K562 (cell line): ENCODE data around the gene TUSC1. TPM values are rescaled to one million over a fixed set of nuclear protein-coding genes. Genes with fewer than 3 reads are reported as not detected.

Experiments used
- ATAC-seq: fragments of 200-7000 bp; cut with Tn5 transposase; 3 replicates; pipeline ENCODE4 v1.9.1; 2020; ENCODE audit warnings: moderate library complexity
- BruUV-seq: library from RNA; stranded (reverse); fragments of 400-500 nt; replicated peaks from 2 replicates; lab custom pipeline; 2021; lab: Mats Ljungman, UMichigan
- CTCF ChIA-PET: fragments of 300-600 bp; formaldehyde crosslinking; extraction: SDS; loops from one replicate; lab custom pipeline; 2021; ENCODE audit warnings: low intra/inter-chr PET ratio; lab: Yijun Ruan, JAX
- POLR2A ChIA-PET: fragments of 300-600, 350-650 bp; sonication (Branson Sonifier 250); formaldehyde crosslinking; extraction: SDS; loops from one replicate; lab custom pipeline; 2021; ENCODE audit warnings: antibody characterized with exemption, inconsistent platforms; lab: Yijun Ruan, JAX
- DNase-seq, 4 experiments: peaks; one replicate each; pipeline versions ENCODE4 v3.0.0 to v3.0.0-alpha.2; 2011 to 2018; ENCODE audit warnings: low spot score in 3 of 4, mixed read lengths in 3 of 4; ENCODE audit errors: extremely low read depth in 1 of 4
- FAIRE-seq: peaks from 2 replicates; lab custom pipeline; 2011; peaks lifted over from hg19 to GRCh38; lab: Jason Lieb, UNC
- H2AFZ ChIP-seq: 2 replicates; pipeline ENCODE4 v1.6.0; 2011; ENCODE audit warnings: low read depth, low read length, control low read depth, inconsistent platforms
- H3K27ac ChIP-seq: fragments of 200-600 bp; 3 replicates; pipeline ENCODE4 v1.8.0; 2011; ENCODE audit warnings: low read depth, mild to moderate bottlenecking, control low read depth, inconsistent platforms, low read length, moderate library complexity, mixed read lengths; ENCODE audit errors: extremely low read depth
- H3K27me3 ChIP-seq, 2 experiments: fragments of 300-600 bp in 1 of 2; 2 replicates in 1 of 2; 3 replicates in 1 of 2; pipeline versions ENCODE4 v1.6.0 to v1.8.0; 2011; ENCODE audit warnings: inconsistent platforms in 2 of 2, low read length in 2 of 2, mild to moderate bottlenecking in 1 of 2, mixed read lengths in 1 of 2, moderate library complexity in 1 of 2; ENCODE audit not compliant: control insufficient read depth in 2 of 2, insufficient read depth in 2 of 2
- H3K36me3 ChIP-seq: fragments of 300-600 bp; 3 replicates; pipeline ENCODE4 v1.8.0; 2011; ENCODE audit warnings: mild to moderate bottlenecking, low read length, inconsistent platforms; ENCODE audit not compliant: control insufficient read depth, insufficient read depth
- H3K4me1 ChIP-seq, 2 experiments: fragments of 200-600 bp in 1 of 2; replicated peaks in 1 of 2; 2 replicates in 1 of 2; 3 replicates in 1 of 2; pipeline versions ENCODE4 v1.5.1 to v1.8.0; 2011; ENCODE audit warnings: inconsistent platforms in 2 of 2, low read length in 2 of 2, mild to moderate bottlenecking in 1 of 2, mixed read lengths in 1 of 2, moderate library complexity in 1 of 2; ENCODE audit not compliant: control insufficient read depth in 2 of 2, insufficient read depth in 2 of 2
- H3K4me2 ChIP-seq: 2 replicates; pipeline ENCODE4 v1.6.1; 2011; ENCODE audit warnings: low read length, control low read depth, inconsistent platforms, mixed read lengths; ENCODE audit not compliant: insufficient read depth
- H3K4me3 ChIP-seq: fragments of 200-600 bp; sonication (generic), shearing (Covaris generic); 2 replicates; pipeline ENCODE4 v1.5.1; 2016; ENCODE audit warnings: control low read depth, inconsistent platforms
- H3K79me2 ChIP-seq: fragments of 200-600 bp; 3 replicates; pipeline ENCODE4 v1.8.0; 2011; ENCODE audit warnings: low read length, inconsistent platforms; ENCODE audit not compliant: control insufficient read depth, insufficient read depth
- H3K9ac ChIP-seq, 2 experiments: 2 replicates each; pipeline versions ENCODE4 v1.6.0 to v1.6.1; 2011; ENCODE audit warnings: low read depth in 2 of 2, low read length in 2 of 2, control low read depth in 1 of 2, inconsistent platforms in 1 of 2, mild to moderate bottlenecking in 1 of 2, mixed read lengths in 1 of 2; ENCODE audit not compliant: insufficient read depth in 1 of 2
- H3K9me1 ChIP-seq: one replicate; pipeline ENCODE4 v1.6.0; 2011; ENCODE audit warnings: inconsistent platforms, mild to moderate bottlenecking, low read length, moderate library complexity; ENCODE audit not compliant: control insufficient read depth, insufficient read depth
- H3K9me3 ChIP-seq: replicated peaks from 2 replicates; pipeline ENCODE4 v1.5.1; 2011; ENCODE audit warnings: low read depth, low read length, inconsistent platforms; ENCODE audit not compliant: control insufficient read depth, insufficient read depth
- H4K20me1 ChIP-seq: replicated peaks from 2 replicates; pipeline ENCODE4 v1.6.1; 2011; ENCODE audit warnings: low read length, inconsistent platforms, mixed read lengths; ENCODE audit not compliant: control insufficient read depth, insufficient read depth
- PCBP2 ChIP-seq: fragments of 200-400 bp; formaldehyde crosslinking; IDR thresholded peaks from 2 replicates; pipeline ENCODE4 v1.6.1; 2018; ENCODE audit warnings: low read length, low read depth, mild to moderate bottlenecking, moderate library complexity; ENCODE audit not compliant: poor library complexity, severe bottlenecking
- POLR2B ChIP-seq: fragments of 450-650 bp; IDR thresholded peaks from 2 replicates; pipeline ENCODE4 v1.6.1; 2018; ENCODE audit warnings: low read depth; ENCODE audit not compliant: partially characterized antibody
- ZNF232 ChIP-seq: sonication (generic); formaldehyde crosslinking; IDR thresholded peaks from 2 replicates; pipeline ENCODE4 v1.8.0; 2022; ENCODE audit warnings: mild to moderate bottlenecking, missing genetic modification reagents
- ZNF3 ChIP-seq: fragments of 250-450 bp; sonication (Bioruptor Pico); IDR thresholded peaks from 2 replicates; pipeline ENCODE4 v1.5.0; 2021; ENCODE audit warnings: mild to moderate bottlenecking, moderate library complexity
- ZNF407 ChIP-seq: fragments of 450-650 bp; IDR thresholded peaks from 2 replicates; pipeline ENCODE4 v1.6.1; 2016; ENCODE audit warnings: low read depth
- WGBS: fragments of 100-300 bp; shearing (Covaris generic); methylation state at CpG from one replicate; pipeline ENCODE4 v1.1.6; 2016; ENCODE audit warnings: low coverage, mixed read lengths; ENCODE audit not compliant: insufficient coverage; ENCODE audit errors: missing lambda C conversion rate; 5-methylcytosine and 5-hydroxymethylcytosine counted together
- in situ Hi-C: fragments of 300-500 bp; cut with MboI; formaldehyde crosslinking; loops from 4 replicates; pipeline ENCODE4 v1.15.0; 2018; ENCODE audit warnings: inconsistent platforms, mixed read lengths
- intact Hi-C: fragments of 100-400 bp; cut with micrococcal nuclease; formaldehyde crosslinking; loops from 2 replicates; pipeline ENCODE4 v1.14.2; 2022
- polyA plus RNA-seq, 8 experiments: library from polyadenylated mRNA; depleted of rRNA in 4 of 8; stranded (reverse) in 5 of 8; unstranded in 3 of 8; fragments of >200 nt; fragmentation: Nextera tagmentation in 2 of 8; fragmentation: Illumina TruSeq in 1 of 8; extraction: Ambion mirVana in 2 of 8; extraction: Trizol in 1 of 8; gene quantifications; 2 replicates each; pipeline versions ENCODE4 v1.2.1 to v1.2.3, GENCODE V29; 2011 to 2014; ENCODE audit warnings: inconsistent platforms in 1 of 8, missing spikeins in 1 of 8
- total RNA-seq, 7 experiments: library from RNA; depleted of rRNA in 6 of 7; stranded (reverse); fragments of >200 nt in 6 of 7; fragmentation: Illumina TruSeq in 2 of 7; extraction: Trizol in 2 of 7; gene quantifications; 2 replicates each; pipeline versions ENCODE4 v1.2.1 to v1.2.3, GENCODE V29; 2011 to 2021; ENCODE audit warnings: low replicate concordance in 1 of 7

TUSC1 gene
- total and polyA plus RNA-seq, 9 of the 15 experiments (the other 6 are each of a cell fraction or from before 2014, with no cell fraction given), result not detected

GRCh38 chr9:25703701-25704357 is 25.6 kb upstream of the TUSC1 start:
- Histone ChIP-seq H2AFZ (no peak overlapping the region), H3K9me1 (no peaks in the 10 kb centered on the region), H3K27ac (no peak overlapping the region), H3K36me3 (no peaks in the 10 kb centered on the region), H4K20me1 (no peaks in the 10 kb centered on the region), H3K4me1 (no peaks in the 10 kb centered on the region), H3K4me3 (no peak overlapping the region), H3K79me2 (no peaks in the 10 kb centered on the region), H3K9me3 (no peaks in the 10 kb centered on the region), H3K27me3 (no peaks in the 10 kb centered on the region), H3K9ac (no peak overlapping the region), H3K4me2 (no peak overlapping the region)
- no peak for FAIRE-seq
- POLR2A ChIA-PET, result no interaction called here
- BruUV-seq, result no TSS peak
- no CpG with 5 or more reads among the region's 2 CpGs for WGBS
- in situ Hi-C loops (no loop called here), intact Hi-C loops (no loop called here)
- ATAC-seq, result no peak
- DNase-seq, result no peak
- CTCF ChIA-PET, result no interaction called here
- TF ChIP-seq ZNF232 (CRISPR knock-in tag) (no peak), PCBP2 (no peak), ZNF3 (CRISPR knock-in tag) (no peak), POLR2B (no peak), ZNF407 (no peak)
